ENCODE data around the gene SDF4.

The SDF4 gene

DNA sequence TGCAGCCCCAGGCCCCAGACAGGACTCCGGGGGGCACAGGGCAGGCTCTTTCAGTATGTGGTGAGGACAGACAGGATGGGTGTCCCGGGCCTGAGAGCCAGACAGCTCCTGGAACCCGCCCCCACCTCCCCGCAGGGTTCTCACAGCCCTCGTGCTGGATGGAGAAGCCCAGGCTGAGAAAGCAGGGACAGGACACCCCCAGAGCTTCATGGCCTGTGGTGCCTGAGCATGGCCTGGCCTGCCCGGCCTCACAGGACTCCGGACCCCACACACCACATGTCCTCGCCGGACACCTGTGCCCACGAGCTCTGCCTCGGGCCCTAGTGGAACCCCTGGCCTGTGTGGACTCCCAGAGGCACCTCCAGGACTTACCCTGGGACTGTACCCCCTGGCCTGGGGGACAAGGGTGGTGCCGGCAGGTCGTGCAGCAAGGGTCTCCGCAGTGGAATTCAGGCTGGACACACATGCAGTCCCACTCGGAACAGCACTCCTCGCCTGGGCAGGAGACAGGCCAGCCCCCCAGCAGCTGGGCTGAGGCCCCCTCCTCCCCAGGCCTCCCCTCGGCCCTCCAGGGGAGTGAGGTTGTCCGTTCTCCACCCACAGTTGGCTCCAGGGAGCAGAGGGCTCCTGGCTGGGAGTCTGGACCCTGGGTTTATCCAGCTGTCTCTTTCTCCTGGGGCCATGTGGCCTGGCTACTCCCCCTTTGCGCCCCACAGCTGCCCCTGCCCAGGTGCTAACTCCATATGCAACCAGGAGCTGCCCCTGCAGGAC lies 26.6 kb downstream of the SDF4 start:
- H3K4me3 ChIP-seq (ENCODE audit: insufficient read depth, low read length, poor library complexity, severe bottlenecking): no peak overlapping the region
- TF ChIP-seq CTCF (IDR thresholded peaks at IDR 0.05; ENCODE audit: insufficient read depth, low read length, poor library complexity, severe bottlenecking) (no peak), EZH2phosphoT487 (conservative IDR thresholded peaks at IDR 0.05; ENCODE audit: low read length) (no peak)

DNA sequence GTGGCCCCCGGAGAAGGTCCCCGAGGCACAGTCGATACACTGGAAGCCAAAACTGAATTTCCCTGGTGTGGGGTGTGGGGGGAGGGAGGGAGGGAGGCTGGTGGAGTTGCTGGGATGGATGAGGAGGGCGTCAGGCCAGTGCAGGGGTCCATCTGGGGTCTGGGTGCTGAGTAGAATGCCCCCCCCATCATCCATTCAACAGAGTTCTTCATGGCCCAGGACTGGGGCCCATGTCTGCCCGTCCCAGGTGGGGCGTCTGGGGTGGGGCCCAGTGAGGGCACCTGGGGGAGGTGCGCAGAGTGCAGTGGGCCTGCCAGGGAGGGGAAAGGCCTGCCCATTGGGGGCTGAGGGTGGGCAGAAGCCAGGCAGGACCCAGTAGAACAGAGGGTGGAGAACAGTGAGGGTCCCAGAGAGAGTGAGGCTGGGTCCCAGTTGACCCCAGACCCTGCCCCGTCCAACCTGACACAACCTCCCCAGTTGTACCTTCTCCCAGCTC lies 27.3 kb downstream of the SDF4 start:
- Histone ChIP-seq H3F3A (ENCODE audit: insufficient read depth) (no peaks in the 10 kb centered on the region), H3K9me2 (replicated peaks; ENCODE audit: insufficient read depth, low read length) (no peaks in the 10 kb centered on the region), H3K36me3 (ENCODE audit: low read length) (no peaks in the 10 kb centered on the region), H4K20me1 (ENCODE audit: low read depth, low read length) (no peaks in the 10 kb centered on the region), H3K79me2 (ENCODE audit: insufficient read depth, low read length) (no peaks in the 10 kb centered on the region), H3K4me2 (ENCODE audit: low read depth, low read length, poor library complexity, severe bottlenecking) (no peak overlapping the region), H2AFZ (ENCODE audit: low read depth, low read length, severe bottlenecking) (no peak overlapping the region), H3K27ac (ENCODE audit: low read depth, low read length) (no peak overlapping the region), H3K9me3 (ENCODE audit: insufficient read depth, low read length) (no peaks in the 10 kb centered on the region), H3K4me3 (ENCODE audit: insufficient read depth, low read length, poor library complexity, severe bottlenecking) (no peak overlapping the region), H3K27me3 (ENCODE audit: low read length) (no peaks in the 10 kb centered on the region), H3K9ac (ENCODE audit: low read length) (no peak overlapping the region)
- TF ChIP-seq CTCF (IDR thresholded peaks at IDR 0.05; ENCODE audit: insufficient read depth, low read length, poor library complexity, severe bottlenecking) (no peak), EZH2phosphoT487 (conservative IDR thresholded peaks at IDR 0.05; ENCODE audit: low read length) (no peak)

More for the DNA sequence above, 26.6 kb downstream of the SDF4 start:
- H3K9me2 ChIP-seq (replicated peaks; ENCODE audit: insufficient read depth, low read length): no peaks in the 10 kb centered on the region
- no peak overlapping the region for H3K9ac ChIP-seq (ENCODE audit: low read length)
- no peak overlapping the region for H2AFZ ChIP-seq (ENCODE audit: low read depth, low read length, severe bottlenecking)
- no peaks in the 10 kb centered on the region for H3K9me3 ChIP-seq (ENCODE audit: insufficient read depth, low read length)
- H3K27me3 ChIP-seq (ENCODE audit: low read length): no peaks in the 10 kb centered on the region
- H3K27ac ChIP-seq (ENCODE audit: low read depth, low read length): no peak overlapping the region
- no peaks in the 10 kb centered on the region for H3F3A ChIP-seq (ENCODE audit: insufficient read depth)
- no peak overlapping the region for H3K4me2 ChIP-seq (ENCODE audit: low read depth, low read length, poor library complexity, severe bottlenecking)
- no peaks in the 10 kb centered on the region for H4K20me1 ChIP-seq (ENCODE audit: low read depth, low read length)
- no peaks in the 10 kb centered on the region for H3K36me3 ChIP-seq (ENCODE audit: low read length)
- no peaks in the 10 kb centered on the region for H3K79me2 ChIP-seq (ENCODE audit: insufficient read depth, low read length)

DNA sequence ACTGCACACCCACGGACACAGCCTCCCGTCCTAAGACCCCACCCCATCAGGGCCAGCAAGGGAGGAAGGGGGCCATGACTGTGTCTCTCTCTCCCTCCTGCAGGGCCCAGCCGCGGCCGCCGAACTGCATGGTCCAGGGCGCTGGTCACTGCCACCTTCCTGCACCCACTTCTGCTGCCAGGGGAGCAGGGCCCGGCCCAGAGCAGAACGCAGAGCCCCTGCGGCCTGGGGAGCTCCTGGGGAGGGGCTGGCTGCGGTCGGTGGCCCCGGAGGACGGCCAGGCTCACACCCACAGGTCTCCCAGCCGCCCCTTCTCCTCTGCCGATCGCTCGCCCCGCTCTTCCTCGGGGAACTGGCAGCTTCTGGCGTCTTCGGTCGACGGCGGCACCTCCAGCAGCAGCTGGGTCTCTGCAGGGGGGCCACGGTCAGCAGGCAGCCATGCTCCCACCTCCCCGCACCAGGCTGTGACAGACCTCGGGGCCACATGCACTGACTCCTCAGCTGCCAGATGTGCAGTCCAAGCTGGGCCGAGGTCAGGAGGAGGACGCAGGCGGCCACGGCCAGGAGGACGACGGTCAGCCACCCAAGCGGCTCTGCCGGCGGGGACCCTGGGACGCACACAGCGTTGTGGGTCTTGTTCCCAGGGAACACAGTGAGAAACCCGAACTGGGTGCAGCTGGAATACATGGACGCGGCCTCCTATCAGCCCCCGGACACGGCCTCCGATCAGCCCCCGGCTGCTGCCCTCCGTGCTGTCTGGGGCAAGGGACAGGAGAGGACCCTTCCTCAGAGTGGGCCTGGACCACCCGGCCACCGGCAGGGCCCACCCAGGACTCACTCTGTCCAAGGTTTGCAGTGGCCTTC lies 28.0 kb downstream of the SDF4 start:
- no peak overlapping the region for H2AFZ ChIP-seq (ENCODE audit: low read depth, low read length, severe bottlenecking)
- H3F3A ChIP-seq (ENCODE audit: insufficient read depth): no peaks in the 10 kb centered on the region
- H3K36me3 ChIP-seq (ENCODE audit: low read length): no peaks in the 10 kb centered on the region
- H3K79me2 ChIP-seq (ENCODE audit: insufficient read depth, low read length): no peaks in the 10 kb centered on the region
- H3K4me3 ChIP-seq (ENCODE audit: insufficient read depth, low read length, poor library complexity, severe bottlenecking): no peak overlapping the region
- H3K27ac ChIP-seq (ENCODE audit: low read depth, low read length): no peak overlapping the region
- no peaks in the 10 kb centered on the region for H4K20me1 ChIP-seq (ENCODE audit: low read depth, low read length)
- H3K9me3 ChIP-seq (ENCODE audit: insufficient read depth, low read length): no peaks in the 10 kb centered on the region
- no peaks in the 10 kb centered on the region for H3K27me3 ChIP-seq (ENCODE audit: low read length)
- no peak overlapping the region for H3K4me2 ChIP-seq (ENCODE audit: low read depth, low read length, poor library complexity, severe bottlenecking)
- no peak overlapping the region for H3K9ac ChIP-seq (ENCODE audit: low read length)
- TF ChIP-seq CTCF (IDR thresholded peaks at IDR 0.05; ENCODE audit: insufficient read depth, low read length, poor library complexity, severe bottlenecking) (no peak), EZH2phosphoT487 (conservative IDR thresholded peaks at IDR 0.05; ENCODE audit: low read length) (no peak)
- no peaks in the 10 kb centered on the region for H3K9me2 ChIP-seq (replicated peaks; ENCODE audit: insufficient read depth, low read length)

Data from SU-DHL-6 (cell line).